ENCODE measurements around the gene GTF2IRD1. TPM values are rescaled to one million over a fixed set of nuclear protein-coding genes. Genes with fewer than 3 reads are reported as not detected.

GTF2IRD1 gene
- total and polyA plus RNA-seq, 2 experiments from 2014 or later = 28.7 to 37.1 TPM

DNA sequence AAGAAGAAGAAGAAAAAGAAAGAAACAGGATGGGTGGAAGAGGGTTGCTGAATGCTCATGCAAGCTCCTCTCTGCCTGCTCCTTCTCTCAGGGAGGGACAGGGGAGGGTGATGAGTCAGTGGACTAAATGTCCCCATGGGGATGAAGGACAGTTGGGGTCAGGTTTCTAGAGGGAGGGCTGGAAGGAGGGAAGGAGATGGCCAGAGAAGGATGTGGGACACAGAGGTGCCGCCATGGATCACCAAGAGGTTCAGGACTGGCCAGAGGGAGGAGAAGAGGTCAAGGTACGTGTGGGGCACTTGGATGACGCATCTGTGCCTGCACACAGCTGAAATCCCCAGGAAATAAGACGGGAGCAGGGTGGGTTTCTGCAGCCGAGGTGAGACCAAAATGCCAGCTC is 115.0 kb downstream of the GTF2IRD1 start:
- no peak overlapping the region for H3K27ac ChIP-seq (ENCODE audit: low read depth)
- H3K27me3 Mint-ChIP-seq (ENCODE audit: insufficient read depth, low read depth, poor library complexity) = peaks cover 14% of the 10 kb centered on the region
- peaks cover 11% of the 10 kb centered on the region; the same call in 2 of the 3 replicates for H3K36me3 Mint-ChIP-seq (ENCODE audit: low read depth)
- H3K4me3 Mint-ChIP-seq = no peak overlapping the region
- H3K4me1 Mint-ChIP-seq = peaks cover 8% of the 10 kb centered on the region
- no peak for ATAC-seq
- DNase-seq (ENCODE audit: low spot score) = no peak
- no peaks in the 10 kb centered on the region for H3K4me1 ChIP-seq (ENCODE audit: insufficient read depth)
- no peaks in the 10 kb centered on the region for H3K9me3 Mint-ChIP-seq
- TF ChIP-seq EZH2phosphoT487 (IDR thresholded peaks at IDR 0.05; ENCODE audit: unreplicated experiment) (no peak), CREB1 (CRISPR knock-in tag; IDR thresholded peaks at IDR 0.05; ENCODE audit: low read depth) (no peak), EZH2 (IDR thresholded peaks at IDR 0.05; ENCODE audit: low read depth, unreplicated experiment) (no peak), POLR2AphosphoS5 (IDR thresholded peaks at IDR 0.05; ENCODE audit: low read depth) (no peak), ZNF114 (CRISPR knock-in tag; IDR thresholded peaks at IDR 0.05) (no peak), ZNF331 (CRISPR knock-in tag; IDR thresholded peaks at IDR 0.05; ENCODE audit: low read depth) (no peak), JUNB (IDR thresholded peaks at IDR 0.05; ENCODE audit: unreplicated experiment) (no peak), NANOG (IDR thresholded peaks at IDR 0.05; ENCODE audit: borderline replicate concordance) (no peak), STAT1 (IDR thresholded peaks at IDR 0.05; ENCODE audit: unreplicated experiment) (no peak)
- TF ChIP-seq, protein P1, sequence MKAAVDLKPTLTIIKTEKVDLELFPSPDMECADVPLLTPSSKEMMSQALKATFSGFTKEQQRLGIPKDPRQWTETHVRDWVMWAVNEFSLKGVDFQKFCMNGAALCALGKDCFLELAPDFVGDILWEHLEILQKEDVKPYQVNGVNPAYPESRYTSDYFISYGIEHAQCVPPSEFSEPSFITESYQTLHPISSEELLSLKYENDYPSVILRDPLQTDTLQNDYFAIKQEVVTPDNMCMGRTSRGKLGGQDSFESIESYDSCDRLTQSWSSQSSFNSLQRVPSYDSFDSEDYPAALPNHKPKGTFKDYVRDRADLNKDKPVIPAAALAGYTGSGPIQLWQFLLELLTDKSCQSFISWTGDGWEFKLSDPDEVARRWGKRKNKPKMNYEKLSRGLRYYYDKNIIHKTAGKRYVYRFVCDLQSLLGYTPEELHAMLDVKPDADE (IDR thresholded peaks at IDR 0.05) = no peak
- TF ChIP-seq, protein P2, sequence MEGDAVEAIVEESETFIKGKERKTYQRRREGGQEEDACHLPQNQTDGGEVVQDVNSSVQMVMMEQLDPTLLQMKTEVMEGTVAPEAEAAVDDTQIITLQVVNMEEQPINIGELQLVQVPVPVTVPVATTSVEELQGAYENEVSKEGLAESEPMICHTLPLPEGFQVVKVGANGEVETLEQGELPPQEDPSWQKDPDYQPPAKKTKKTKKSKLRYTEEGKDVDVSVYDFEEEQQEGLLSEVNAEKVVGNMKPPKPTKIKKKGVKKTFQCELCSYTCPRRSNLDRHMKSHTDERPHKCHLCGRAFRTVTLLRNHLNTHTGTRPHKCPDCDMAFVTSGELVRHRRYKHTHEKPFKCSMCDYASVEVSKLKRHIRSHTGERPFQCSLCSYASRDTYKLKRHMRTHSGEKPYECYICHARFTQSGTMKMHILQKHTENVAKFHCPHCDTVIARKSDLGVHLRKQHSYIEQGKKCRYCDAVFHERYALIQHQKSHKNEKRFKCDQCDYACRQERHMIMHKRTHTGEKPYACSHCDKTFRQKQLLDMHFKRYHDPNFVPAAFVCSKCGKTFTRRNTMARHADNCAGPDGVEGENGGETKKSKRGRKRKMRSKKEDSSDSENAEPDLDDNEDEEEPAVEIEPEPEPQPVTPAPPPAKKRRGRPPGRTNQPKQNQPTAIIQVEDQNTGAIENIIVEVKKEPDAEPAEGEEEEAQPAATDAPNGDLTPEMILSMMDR (conservative IDR thresholded peaks at IDR 0.05; ENCODE audit: low read depth in 2 of 2) = no peak
- TF ChIP-seq, protein P3, sequence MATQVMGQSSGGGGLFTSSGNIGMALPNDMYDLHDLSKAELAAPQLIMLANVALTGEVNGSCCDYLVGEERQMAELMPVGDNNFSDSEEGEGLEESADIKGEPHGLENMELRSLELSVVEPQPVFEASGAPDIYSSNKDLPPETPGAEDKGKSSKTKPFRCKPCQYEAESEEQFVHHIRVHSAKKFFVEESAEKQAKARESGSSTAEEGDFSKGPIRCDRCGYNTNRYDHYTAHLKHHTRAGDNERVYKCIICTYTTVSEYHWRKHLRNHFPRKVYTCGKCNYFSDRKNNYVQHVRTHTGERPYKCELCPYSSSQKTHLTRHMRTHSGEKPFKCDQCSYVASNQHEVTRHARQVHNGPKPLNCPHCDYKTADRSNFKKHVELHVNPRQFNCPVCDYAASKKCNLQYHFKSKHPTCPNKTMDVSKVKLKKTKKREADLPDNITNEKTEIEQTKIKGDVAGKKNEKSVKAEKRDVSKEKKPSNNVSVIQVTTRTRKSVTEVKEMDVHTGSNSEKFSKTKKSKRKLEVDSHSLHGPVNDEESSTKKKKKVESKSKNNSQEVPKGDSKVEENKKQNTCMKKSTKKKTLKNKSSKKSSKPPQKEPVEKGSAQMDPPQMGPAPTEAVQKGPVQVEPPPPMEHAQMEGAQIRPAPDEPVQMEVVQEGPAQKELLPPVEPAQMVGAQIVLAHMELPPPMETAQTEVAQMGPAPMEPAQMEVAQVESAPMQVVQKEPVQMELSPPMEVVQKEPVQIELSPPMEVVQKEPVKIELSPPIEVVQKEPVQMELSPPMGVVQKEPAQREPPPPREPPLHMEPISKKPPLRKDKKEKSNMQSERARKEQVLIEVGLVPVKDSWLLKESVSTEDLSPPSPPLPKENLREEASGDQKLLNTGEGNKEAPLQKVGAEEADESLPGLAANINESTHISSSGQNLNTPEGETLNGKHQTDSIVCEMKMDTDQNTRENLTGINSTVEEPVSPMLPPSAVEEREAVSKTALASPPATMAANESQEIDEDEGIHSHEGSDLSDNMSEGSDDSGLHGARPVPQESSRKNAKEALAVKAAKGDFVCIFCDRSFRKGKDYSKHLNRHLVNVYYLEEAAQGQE (IDR thresholded peaks at IDR 0.05; ENCODE audit: unreplicated experiment) = no peak
- TF ChIP-seq, protein P4, sequence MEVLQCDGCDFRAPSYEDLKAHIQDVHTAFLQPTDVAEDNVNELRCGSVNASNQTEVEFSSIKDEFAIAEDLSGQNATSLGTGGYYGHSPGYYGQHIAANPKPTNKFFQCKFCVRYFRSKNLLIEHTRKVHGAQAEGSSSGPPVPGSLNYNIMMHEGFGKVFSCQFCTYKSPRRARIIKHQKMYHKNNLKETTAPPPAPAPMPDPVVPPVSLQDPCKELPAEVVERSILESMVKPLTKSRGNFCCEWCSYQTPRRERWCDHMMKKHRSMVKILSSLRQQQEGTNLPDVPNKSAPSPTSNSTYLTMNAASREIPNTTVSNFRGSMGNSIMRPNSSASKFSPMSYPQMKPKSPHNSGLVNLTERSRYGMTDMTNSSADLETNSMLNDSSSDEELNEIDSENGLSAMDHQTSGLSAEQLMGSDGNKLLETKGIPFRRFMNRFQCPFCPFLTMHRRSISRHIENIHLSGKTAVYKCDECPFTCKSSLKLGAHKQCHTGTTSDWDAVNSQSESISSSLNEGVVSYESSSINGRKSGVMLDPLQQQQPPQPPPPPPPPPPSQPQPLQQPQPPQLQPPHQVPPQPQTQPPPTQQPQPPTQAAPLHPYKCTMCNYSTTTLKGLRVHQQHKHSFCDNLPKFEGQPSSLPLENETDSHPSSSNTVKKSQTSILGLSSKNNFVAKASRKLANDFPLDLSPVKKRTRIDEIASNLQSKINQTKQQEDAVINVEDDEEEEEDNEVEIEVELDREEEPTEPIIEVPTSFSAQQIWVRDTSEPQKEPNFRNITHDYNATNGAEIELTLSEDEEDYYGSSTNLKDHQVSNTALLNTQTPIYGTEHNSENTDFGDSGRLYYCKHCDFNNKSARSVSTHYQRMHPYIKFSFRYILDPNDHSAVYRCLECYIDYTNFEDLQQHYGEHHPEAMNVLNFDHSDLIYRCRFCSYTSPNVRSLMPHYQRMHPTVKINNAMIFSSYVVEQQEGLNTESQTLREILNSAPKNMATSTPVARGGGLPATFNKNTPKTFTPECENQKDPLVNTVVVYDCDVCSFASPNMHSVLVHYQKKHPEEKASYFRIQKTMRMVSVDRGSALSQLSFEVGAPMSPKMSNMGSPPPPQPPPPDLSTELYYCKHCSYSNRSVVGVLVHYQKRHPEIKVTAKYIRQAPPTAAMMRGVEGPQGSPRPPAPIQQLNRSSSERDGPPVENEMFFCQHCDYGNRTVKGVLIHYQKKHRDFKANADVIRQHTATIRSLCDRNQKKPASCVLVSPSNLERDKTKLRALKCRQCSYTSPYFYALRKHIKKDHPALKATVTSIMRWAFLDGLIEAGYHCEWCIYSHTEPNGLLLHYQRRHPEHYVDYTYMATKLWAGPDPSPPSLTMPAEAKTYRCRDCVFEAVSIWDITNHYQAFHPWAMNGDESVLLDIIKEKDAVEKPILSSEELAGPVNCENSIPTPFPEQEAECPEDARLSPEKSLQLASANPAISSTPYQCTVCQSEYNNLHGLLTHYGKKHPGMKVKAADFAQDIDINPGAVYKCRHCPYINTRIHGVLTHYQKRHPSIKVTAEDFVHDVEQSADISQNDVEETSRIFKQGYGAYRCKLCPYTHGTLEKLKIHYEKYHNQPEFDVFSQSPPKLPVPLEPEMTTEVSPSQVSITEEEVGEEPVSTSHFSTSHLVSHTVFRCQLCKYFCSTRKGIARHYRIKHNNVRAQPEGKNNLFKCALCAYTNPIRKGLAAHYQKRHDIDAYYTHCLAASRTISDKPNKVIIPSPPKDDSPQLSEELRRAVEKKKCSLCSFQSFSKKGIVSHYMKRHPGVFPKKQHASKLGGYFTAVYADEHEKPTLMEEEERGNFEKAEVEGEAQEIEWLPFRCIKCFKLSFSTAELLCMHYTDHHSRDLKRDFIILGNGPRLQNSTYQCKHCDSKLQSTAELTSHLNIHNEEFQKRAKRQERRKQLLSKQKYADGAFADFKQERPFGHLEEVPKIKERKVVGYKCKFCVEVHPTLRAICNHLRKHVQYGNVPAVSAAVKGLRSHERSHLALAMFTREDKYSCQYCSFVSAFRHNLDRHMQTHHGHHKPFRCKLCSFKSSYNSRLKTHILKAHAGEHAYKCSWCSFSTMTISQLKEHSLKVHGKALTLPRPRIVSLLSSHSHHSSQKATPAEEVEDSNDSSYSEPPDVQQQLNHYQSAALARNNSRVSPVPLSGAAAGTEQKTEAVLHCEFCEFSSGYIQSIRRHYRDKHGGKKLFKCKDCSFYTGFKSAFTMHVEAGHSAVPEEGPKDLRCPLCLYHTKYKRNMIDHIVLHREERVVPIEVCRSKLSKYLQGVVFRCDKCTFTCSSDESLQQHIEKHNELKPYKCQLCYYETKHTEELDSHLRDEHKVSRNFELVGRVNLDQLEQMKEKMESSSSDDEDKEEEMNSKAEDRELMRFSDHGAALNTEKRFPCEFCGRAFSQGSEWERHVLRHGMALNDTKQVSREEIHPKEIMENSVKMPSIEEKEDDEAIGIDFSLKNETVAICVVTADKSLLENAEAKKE (CRISPR knock-in tag; IDR thresholded peaks at IDR 0.05) = no peak
- H3K27ac Mint-ChIP-seq = peak overlapping the region; percentile 71; the same call in 1 of the 2 replicates
- no peaks in the 10 kb centered on the region for H3K9me2 ChIP-seq (ENCODE audit: insufficient read depth)
- H3K4me3 ChIP-seq = no peak overlapping the region
- no peak overlapping the region for H3K4me2 ChIP-seq
- H2AFZ ChIP-seq = no peak overlapping the region
- H3K27me3 ChIP-seq (ENCODE audit: insufficient read depth) = no peaks in the 10 kb centered on the region
- H3F3A ChIP-seq (replicated peaks; ENCODE audit: low read depth) = no peaks in the 10 kb centered on the region
- no peaks in the 10 kb centered on the region for H3K79me2 ChIP-seq (replicated peaks; ENCODE audit: insufficient read depth)
- H3K36me3 ChIP-seq (ENCODE audit: insufficient read depth) = no peaks in the 10 kb centered on the region
- no peaks in the 10 kb centered on the region for H4K20me1 ChIP-seq (replicated peaks; ENCODE audit: insufficient read depth)
